Left colon (tissue), 2 donors: Measurements from ENCODE around the gene IGLL5. TPM values are rescaled to one million over a fixed set of nuclear protein-coding genes. Genes with fewer than 3 reads are reported as not detected.
A peak's percentile ranks its signal among the peaks of the same experiment; 100 is the strongest.

Source experiments
- ATAC-seq: fragments of 200-7000 bp; cut with Tn5 transposase; one replicate; pipeline ENCODE4 v1.9.1; 2020; ENCODE audit warnings: mild to moderate bottlenecking, moderate library complexity
- DNase-seq, 2 donors: peaks; one replicate each; pipeline ENCODE4 v3.0.0-alpha.2; 2020
- intact Hi-C, 2 donors: fragments of 100-400 bp; cut with DNase I in 1 of 2; cut with micrococcal nuclease in 1 of 2; formaldehyde crosslinking; loops; one replicate each; pipeline versions ENCODE4 v1.11.2 to v1.14.0; 2022; cut with DNase I, micrococcal nuclease
- microRNA-seq, 2 donors: library from miRNA; unstranded; fragments of <30 nt; microRNA quantifications; one replicate each; pipeline versions ENCODE4 v1.1.0 to v1.2.0, GENCODE V29; 2020
- total RNA-seq, 2 donors: library from RNA; stranded (reverse); fragmentation: NEBNext Ultra II Directional; extraction: Animal tissue kit (Norgen Biotek cat#: 25700); gene quantifications; one replicate each; pipeline ENCODE4 v1.2.1, GENCODE V29; 2021
- donor health status: DM: no; HTN: no; CAD: no.
- donor health status: DM: yes; HTN: yes; CAD: no.

The IGLL5 gene
- total RNA-seq, 2 donors from 2014 or later, result 5.5 to 40.7 TPM

DNA sequence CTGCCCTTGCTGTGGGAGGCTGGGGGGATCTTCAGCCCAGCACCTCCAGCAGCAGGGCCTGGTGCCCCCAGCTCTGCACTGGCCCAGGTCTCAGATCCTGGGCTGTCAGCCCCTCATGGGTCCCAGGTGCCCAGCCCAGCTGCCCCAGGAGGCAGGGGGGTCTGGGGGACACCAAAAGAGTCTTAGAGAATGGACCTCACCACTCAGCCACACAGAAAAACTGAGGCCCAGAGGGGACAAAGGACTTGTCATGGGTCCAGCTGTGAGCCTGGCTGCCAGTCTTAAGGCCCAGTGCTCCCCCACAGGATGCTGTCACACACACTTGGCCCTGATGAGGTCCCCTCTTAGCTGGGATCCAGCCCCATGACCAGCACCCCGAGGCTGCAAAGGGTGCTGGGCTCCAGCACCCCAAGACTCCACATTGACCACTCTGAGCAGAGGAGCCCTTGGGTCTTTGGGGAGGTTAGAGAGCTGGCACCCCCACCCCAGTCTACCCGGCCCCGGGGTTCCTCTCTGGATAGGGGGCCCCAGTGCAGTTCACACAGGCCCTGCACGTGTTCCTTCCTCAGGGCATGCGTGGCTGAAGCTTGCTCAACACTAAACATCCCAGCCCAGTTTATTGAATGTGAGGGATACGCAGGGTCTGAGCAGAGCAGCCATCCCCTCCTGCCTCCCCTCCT lies 54.4 kb downstream of the IGLL5 start:
- ATAC-seq (no peak), DNase-seq (peak; percentile 4 to 10)
- intact Hi-C loops, result no loop called here

GRCh38 chr22:22942511-22943329 lies 55.1 kb downstream of the IGLL5 start:
- ATAC-seq, result peak; percentile 77

GRCh38 chr22:22943521-22944267 lies 56.1 kb downstream of the IGLL5 start:
- ATAC-seq (no peak), DNase-seq (peak; percentile 3 to 14)
- intact Hi-C loops, result no loop called here

More at GRCh38 chr22:22942511-22943329, 55.1 kb downstream of the IGLL5 start:
- peak; percentile 62 to 89 for DNase-seq
- intact Hi-C loops, result no loop called here

DNA sequence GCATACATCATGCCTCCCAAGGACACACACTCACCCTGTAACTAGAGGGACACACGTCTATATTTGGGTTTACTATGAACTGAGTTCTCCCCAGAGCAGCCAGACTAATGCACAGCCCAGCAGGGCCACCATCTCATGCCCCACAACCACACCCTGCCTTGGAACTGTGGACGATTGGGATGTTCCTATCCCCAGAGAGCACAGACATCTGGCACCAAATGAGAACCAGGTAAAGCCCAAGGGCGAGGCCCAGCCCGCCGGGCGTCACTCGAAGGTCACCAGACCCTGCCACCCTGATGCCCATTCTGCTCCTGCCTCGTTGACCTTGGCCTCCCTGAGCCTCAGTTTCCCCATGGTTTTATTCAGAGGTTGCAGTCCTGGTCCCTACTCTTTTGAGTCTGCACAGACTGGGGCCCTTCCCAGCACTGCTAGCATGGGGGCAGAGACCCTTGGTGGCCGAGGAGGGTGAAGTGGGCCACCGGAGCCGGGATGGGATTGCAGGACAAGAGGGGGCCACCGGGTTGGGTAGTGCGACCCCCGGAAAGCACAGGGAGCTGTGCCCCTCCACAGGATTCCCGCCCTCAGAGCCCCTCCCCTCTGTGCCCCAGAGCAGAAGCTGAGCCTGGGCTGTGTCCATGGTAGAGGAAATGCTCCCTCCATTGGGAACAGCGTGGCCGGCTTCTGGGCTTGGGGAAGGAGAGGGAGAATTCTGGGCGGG lies 56.8 kb downstream of the IGLL5 start:
- intact Hi-C loops, result no loop called here
- DNase-seq, result peak in 1 of 2 donors; percentile 16
- no peak for ATAC-seq

DNA sequence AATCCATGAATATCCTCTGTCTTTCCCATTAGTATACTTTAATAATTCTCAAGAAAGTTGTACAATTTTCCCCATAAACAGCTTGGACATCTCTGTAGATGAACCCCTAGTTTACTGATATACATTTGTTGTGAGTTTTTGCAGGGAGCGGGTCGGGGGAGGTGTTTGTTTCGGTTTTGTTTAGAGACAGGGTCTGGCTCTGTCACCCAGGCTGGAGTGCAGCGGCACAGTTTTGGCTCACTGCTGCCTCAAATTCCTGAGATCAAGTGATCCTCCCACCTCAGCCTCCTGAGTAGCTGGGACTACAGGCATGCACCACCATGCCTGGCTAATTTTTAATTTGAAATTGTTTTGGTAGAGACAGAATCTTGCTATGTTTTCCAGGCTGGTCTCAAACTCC lies 57.6 kb downstream of the IGLL5 start:
- intact Hi-C loops, result no loop called here
- peak in 1 of 2 donors; percentile 3 for DNase-seq
- no peak for ATAC-seq

Small RNA genes lying within 50 kb of the gene (microRNA-seq; reads per million reads assigned to microRNA genes)
- gene MIR5571, result 4.8 to 12.2 reads per million in 2 donors

Other genes starting within 250 kb of the IGLL5 start
- gene GGTLC2, start 243.2 kb upstream of the IGLL5 start, total RNA-seq, result under 1 TPM in 1 of 2 donors, not detected in 1; 0.45 TPM
- gene GNAZ, start 182.7 kb downstream of the IGLL5 start, total RNA-seq, result 1 to 10 TPM; 1.0 to 2.9 TPM